Muscle layer of colon (tissue), 2 donors: Measurements from ENCODE around the gene LSP1.
"Not testable (repeated sequence)": the region's sequence is repeated elsewhere in the genome, so short reads cannot be mapped to it uniquely, and the experiment has no call there.

Experiments
- H3K27ac ChIP-seq: one replicate; pipeline ENCODE4 v1.7.0; 2013; ENCODE audit warnings: low read depth, mild to moderate bottlenecking, low read length, moderate library complexity
- H3K27me3 ChIP-seq, 2 donors: one replicate each; pipeline ENCODE4 v1.7.0; 2013; ENCODE audit warnings: low read length in 2 of 2, mild to moderate bottlenecking in 2 of 2; ENCODE audit not compliant: insufficient read depth in 2 of 2, control insufficient read depth in 1 of 2
- H3K36me3 ChIP-seq: one replicate; pipeline ENCODE4 v1.7.0; 2013; ENCODE audit warnings: mild to moderate bottlenecking, low read length; ENCODE audit not compliant: insufficient read depth
- H3K4me1 ChIP-seq: one replicate; pipeline ENCODE4 v1.7.0; 2013; ENCODE audit warnings: mild to moderate bottlenecking, low read length; ENCODE audit not compliant: insufficient read depth
- H3K4me3 ChIP-seq, 2 donors: one replicate each; pipeline ENCODE4 v1.7.0; 2013; ENCODE audit warnings: low read length in 2 of 2, low read depth in 1 of 2, mild to moderate bottlenecking in 1 of 2, moderate library complexity in 1 of 2
- H3K9ac ChIP-seq: one replicate; pipeline ENCODE4 v1.7.0; 2013; ENCODE audit warnings: low read length
- H3K9me3 ChIP-seq: one replicate; pipeline ENCODE4 v1.7.0; 2013; ENCODE audit warnings: mild to moderate bottlenecking, low read length
- donor health status: abdominal sarcoma.
- donor health status: Adenocarcinoma of cecum.

The LSP1 gene

DNA sequence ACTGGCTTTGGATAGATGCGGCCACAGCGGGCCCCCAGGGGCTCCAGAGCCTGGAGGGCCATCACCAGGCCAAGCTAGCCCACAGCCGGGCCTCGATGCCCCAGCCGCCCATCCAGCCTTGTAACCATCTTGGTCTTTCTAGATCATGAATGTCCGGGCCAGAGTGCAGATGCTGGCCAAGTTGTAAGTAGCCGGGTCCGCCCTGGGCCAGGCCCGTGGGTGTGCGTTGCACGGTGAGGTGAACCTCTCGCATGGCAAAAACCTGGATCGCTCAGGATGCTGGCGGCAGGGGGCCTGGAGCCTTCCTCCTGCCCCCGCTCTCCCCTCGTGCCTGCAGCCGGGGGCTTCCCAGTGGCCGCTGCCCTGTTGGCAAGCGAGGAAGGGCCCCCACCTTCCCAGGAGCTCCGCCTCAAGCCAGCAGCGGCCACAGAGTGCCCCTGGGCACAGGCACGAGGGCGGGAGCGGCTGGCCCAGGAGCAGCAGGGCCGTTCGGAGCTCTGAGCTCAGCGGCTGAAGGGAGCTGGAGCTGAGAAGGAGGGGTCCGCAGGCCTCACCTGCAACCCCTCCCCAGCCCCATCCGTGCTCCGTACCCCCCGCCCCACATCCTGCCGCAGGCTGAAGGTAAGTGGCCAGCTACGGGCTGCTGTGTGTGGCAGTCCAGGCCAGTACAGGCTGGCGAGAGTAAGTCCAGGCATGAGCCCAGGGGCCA is 83.3 kb downstream of the LSP1 start:
- H3K4me3 ChIP-seq: no peak overlapping the region
- H3K27me3 ChIP-seq: no peaks in the 10 kb centered on the region
- H3K27ac ChIP-seq: no peak overlapping the region
- H3K9me3 ChIP-seq: no peaks in the 10 kb centered on the region
- no peaks in the 10 kb centered on the region for H3K4me1 ChIP-seq
- H3K9ac ChIP-seq: no peak overlapping the region
- no peaks in the 10 kb centered on the region for H3K36me3 ChIP-seq

DNA sequence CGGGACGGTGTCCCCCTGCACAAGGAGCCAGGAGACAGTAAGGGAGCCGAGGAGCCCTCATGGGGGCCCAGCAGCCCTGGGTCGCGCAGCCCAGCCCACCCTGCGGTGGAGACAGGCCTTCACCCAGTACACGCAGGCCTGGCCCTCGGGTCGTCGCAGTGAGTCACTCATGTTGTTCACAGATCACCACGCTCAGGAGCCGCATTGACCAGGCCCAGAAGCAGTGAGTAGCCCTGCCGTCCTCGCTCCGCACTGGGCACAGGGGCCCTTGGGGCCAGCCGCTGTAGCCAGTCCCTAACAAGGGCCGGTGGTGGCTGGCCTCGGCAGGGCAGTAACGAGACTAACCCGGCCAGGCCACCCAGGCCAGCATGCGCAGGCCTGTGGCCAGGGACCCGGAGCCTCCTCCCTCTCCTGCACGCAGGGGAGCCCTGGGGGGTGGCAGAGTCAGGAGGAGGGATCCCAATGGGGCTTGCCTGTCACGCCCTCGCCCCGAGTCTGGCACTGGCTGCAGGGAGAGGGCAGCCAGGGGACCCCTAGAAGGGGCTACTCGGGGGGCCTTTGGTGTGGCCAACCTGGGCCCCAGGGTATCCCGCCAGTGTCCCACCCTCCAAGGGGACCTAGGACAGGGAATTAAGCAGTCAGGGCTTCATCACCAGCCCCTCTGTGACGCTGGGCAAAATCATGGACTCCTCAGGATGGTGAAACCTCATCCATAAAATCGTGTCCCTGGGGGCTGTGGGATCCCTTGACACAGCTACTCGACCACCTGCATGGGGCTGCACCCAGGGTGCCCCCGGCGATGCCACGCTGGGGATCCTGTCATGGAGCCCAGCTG is 84.1 kb downstream of the LSP1 start:
- H3K27me3 ChIP-seq: no peaks in the 10 kb centered on the region
- H3K4me3 ChIP-seq: no peak overlapping the region
- H3K36me3 ChIP-seq: no peaks in the 10 kb centered on the region
- H3K9ac ChIP-seq: no peak overlapping the region
- no peaks in the 10 kb centered on the region for H3K9me3 ChIP-seq
- no peaks in the 10 kb centered on the region for H3K4me1 ChIP-seq
- no peak overlapping the region for H3K27ac ChIP-seq

GRCh38 chr11:1937616-1938342 is 84.9 kb downstream of the LSP1 start:
- Histone ChIP-seq H3K36me3 (no peaks in the 10 kb centered on the region), H3K9me3 (no peaks in the 10 kb centered on the region), H3K27ac (no peak overlapping the region), H3K4me3 (no peak overlapping the region), H3K9ac (no peak overlapping the region), H3K4me1 (no peaks in the 10 kb centered on the region), H3K27me3 (no peaks in the 10 kb centered on the region)

GRCh38 chr11:1938343-1939005 is 85.6 kb downstream of the LSP1 start:
- no peak overlapping the region for H3K27ac ChIP-seq
- no peaks in the 10 kb centered on the region for H3K27me3 ChIP-seq
- no peaks in the 10 kb centered on the region for H3K9me3 ChIP-seq
- H3K9ac ChIP-seq: no peak overlapping the region
- H3K4me1 ChIP-seq: no peaks in the 10 kb centered on the region
- no peaks in the 10 kb centered on the region for H3K36me3 ChIP-seq
- no peak overlapping the region for H3K4me3 ChIP-seq

- H3K4me3 ChIP-seq: no peak overlapping the region
- no peaks in the 10 kb centered on the region for H3K9me3 ChIP-seq
- H3K9ac ChIP-seq: no peak overlapping the region
- no peaks in the 10 kb centered on the region for H3K4me1 ChIP-seq
- H3K27me3 ChIP-seq: no peaks in the 10 kb centered on the region
- no peaks in the 10 kb centered on the region for H3K36me3 ChIP-seq
- H3K27ac ChIP-seq: no peak overlapping the region
Measured at GRCh38 chr11:1939006-1939625, 86.2 kb downstream of the LSP1 start.

- not testable (repeated sequence) for H3K9ac ChIP-seq, H3K4me3 ChIP-seq, H3K9me3 ChIP-seq, H3K27me3 ChIP-seq, H3K27ac ChIP-seq, H3K36me3 ChIP-seq, H3K4me1 ChIP-seq
Measured at GRCh38 chr11:1939788-1940187, 86.9 kb downstream of the LSP1 start.
